ENCODE measurements around the gene RC3H1. TPM values are rescaled to one million over a fixed set of nuclear protein-coding genes. Genes with fewer than 3 reads are reported as not detected.
"Not testable (repeated sequence)": the region's sequence is repeated elsewhere in the genome, so short reads cannot be mapped to it uniquely, and the experiment has no call there.

RC3H1 gene
- total RNA-seq, 4 donors from 2014 or later = 30.4 to 55.1 (median 41.4) TPM

- Histone ChIP-seq H3K9me3 (no peaks in the 10 kb centered on the region), H3K36me3 (peaks cover 43 to 54% of the 10 kb centered on the region in 2 donors), H3K4me1 (no peaks in the 10 kb centered on the region), H3K27ac (no peak overlapping the region), H3K4me3 (replicated peaks in 1 of 3) (no peak overlapping the region), H3K27me3 (no peaks in the 10 kb centered on the region)
- intact Hi-C loops (cut with DNase I) = no loop called here
- DNase-seq = no peak
- TF ChIP-seq CTCF (IDR thresholded peaks at IDR 0.05) = no peak
- 97 to 98% methylated on average over 4 of the region's 4 CpGs for WGBS, 2 donors
These were observed 73.6 kb downstream of the RC3H1 start for GRCh38 chr1:173948594-173948993.

GRCh38 chr1:173946380-173946921 lies 75.7 kb downstream of the RC3H1 start:
- Histone ChIP-seq H3K27me3 (no peaks in the 10 kb centered on the region), H3K36me3 (peaks cover 48 to 57% of the 10 kb centered on the region in 2 donors), H3K27ac (no peak overlapping the region), H3K4me3 (replicated peaks in 1 of 3) (no peak overlapping the region), H3K9me3 (no peaks in the 10 kb centered on the region), H3K4me1 (no peaks in the 10 kb centered on the region)
- WGBS, 2 donors = 87 to 94% methylated on average over 4 of the region's 4 CpGs
- TF ChIP-seq CTCF (IDR thresholded peaks at IDR 0.05) = no peak
- no peak for TF ChIP-seq POLR2A (IDR thresholded peaks at IDR 0.05)
- intact Hi-C loops (cut with DNase I) = no loop called here
- no peak for DNase-seq

- DNase-seq = no peak
- intact Hi-C loops (cut with DNase I) = no loop called here
- no peak overlapping the region for H3K4me3 ChIP-seq (replicated peaks in 1 of 3)
- no peaks in the 10 kb centered on the region for H3K27me3 ChIP-seq
- H3K9me3 ChIP-seq = no peaks in the 10 kb centered on the region
- H3K4me1 ChIP-seq = no peaks in the 10 kb centered on the region
- H3K27ac ChIP-seq = no peak overlapping the region
- 77 to 86% methylated on average over 2 of the region's 2 CpGs for WGBS, 2 donors
- TF ChIP-seq CTCF (IDR thresholded peaks at IDR 0.05) = no peak
- no peak for TF ChIP-seq POLR2A (IDR thresholded peaks at IDR 0.05)
- peaks cover 34 to 36% of the 10 kb centered on the region in 2 donors for H3K36me3 ChIP-seq
These were observed 85.1 kb downstream of the RC3H1 start for GRCh38 chr1:173937062-173937461.

GRCh38 chr1:173934440-173934839 lies 87.7 kb downstream of the RC3H1 start:
- no peak overlapping the region for H3K27ac ChIP-seq
- 95 to 97% methylated on average over 1 of the region's 1 CpG for WGBS, 2 donors
- H3K4me3 ChIP-seq (replicated peaks in 1 of 3) = no peak overlapping the region
- peaks cover 16% of the 10 kb centered on the region in 2 donors for H3K36me3 ChIP-seq
- intact Hi-C loops (cut with DNase I) = no loop called here
- H3K27me3 ChIP-seq = no peaks in the 10 kb centered on the region
- H3K4me1 ChIP-seq = no peaks in the 10 kb centered on the region
- H3K9me3 ChIP-seq = no peaks in the 10 kb centered on the region
- TF ChIP-seq CTCF (IDR thresholded peaks at IDR 0.05) (no peak), POLR2A (IDR thresholded peaks at IDR 0.05) (no peak)
- DNase-seq = no peak

GRCh38 chr1:173930541-173930940 lies 91.6 kb downstream of the RC3H1 start:
- WGBS, 2 donors = 94 to 95% methylated on average over 5 of the region's 5 CpGs
- intact Hi-C loops (cut with DNase I) = not testable (repeated sequence)

More at GRCh38 chr1:173930541-173930940, 91.6 kb downstream of the RC3H1 start:
- not testable (repeated sequence) for H3K27me3 ChIP-seq; H3K4me1 ChIP-seq; H3K36me3 ChIP-seq; DNase-seq; H3K27ac ChIP-seq; H3K9me3 ChIP-seq; H3K4me3 ChIP-seq (replicated peaks in 1 of 3)
